T-helper 2 cell treated with Interferon-gamma antibody and Interleukin-4, amounts not matched to agents 5 μg/mL and 100 μg/mL, for 36 hours (primary cell): ENCODE measurements around the gene NKIRAS1.
"Not testable (repeated sequence)": the region's sequence is repeated elsewhere in the genome, so short reads cannot be mapped to it uniquely, and the experiment has no call there.

Experiments
- DNase-seq: peaks from one replicate; pipeline ENCODE4 v3.0.0; 2021; ENCODE audit warnings: low spot score
- H3K27ac Mint-ChIP-seq: one replicate; pipeline ENCODE4 v1.8.0; 2021; ENCODE audit warnings: mild to moderate bottlenecking, mixed read lengths
- H3K27me3 Mint-ChIP-seq: one replicate; pipeline ENCODE4 v1.8.0; 2021; ENCODE audit warnings: low read depth, mixed read lengths
- H3K36me3 Mint-ChIP-seq: one replicate; pipeline ENCODE4 v1.8.0; 2021; ENCODE audit warnings: low read depth, mixed read lengths
- H3K4me1 Mint-ChIP-seq: one replicate; pipeline ENCODE4 v1.8.0; 2021; ENCODE audit warnings: low read depth, mixed read lengths
- H3K4me3 Mint-ChIP-seq: one replicate; pipeline ENCODE4 v1.8.0; 2022; ENCODE audit warnings: mild to moderate bottlenecking, moderate library complexity, mixed read lengths
- H3K9me3 Mint-ChIP-seq: one replicate; pipeline ENCODE4 v1.8.0; 2021; ENCODE audit warnings: mixed read lengths

NKIRAS1 gene

DNA sequence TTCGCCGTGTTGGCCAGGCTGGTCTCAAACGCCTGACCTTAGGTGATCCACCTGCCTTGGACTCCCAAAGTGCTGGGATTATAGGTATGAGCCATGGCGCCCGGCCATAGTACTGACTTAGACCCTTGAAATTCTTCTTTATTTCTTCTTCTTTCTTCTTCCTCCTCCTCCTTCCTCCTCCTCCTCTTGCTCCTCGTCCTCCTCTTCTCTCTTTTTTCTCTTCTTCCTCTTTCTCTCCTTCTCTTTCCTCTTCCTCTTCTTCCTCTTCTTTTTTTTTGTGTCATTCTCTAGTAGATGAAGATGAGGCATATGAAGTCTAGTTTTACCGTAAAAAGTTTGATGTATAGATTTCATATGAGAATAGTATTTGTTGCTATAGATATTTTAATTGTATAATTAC lies 9.5 kb upstream of the NKIRAS1 start:
- no peak overlapping the region for H3K4me3 Mint-ChIP-seq
- H3K27ac Mint-ChIP-seq = no peak overlapping the region
- H3K27me3 Mint-ChIP-seq = peaks cover 12% of the 10 kb centered on the region
- no peaks in the 10 kb centered on the region for H3K9me3 Mint-ChIP-seq
- H3K36me3 Mint-ChIP-seq = peaks cover 5% of the 10 kb centered on the region
- no peak for DNase-seq
- no peaks in the 10 kb centered on the region for H3K4me1 Mint-ChIP-seq

- Mint-ChIP-seq H3K36me3 (peaks cover 29% of the 10 kb centered on the region), H3K27me3 (peaks cover 5% of the 10 kb centered on the region), H3K4me1 (peaks cover 14% of the 10 kb centered on the region), H3K9me3 (no peaks in the 10 kb centered on the region), H3K4me3 (no peak overlapping the region), H3K27ac (no peak overlapping the region)
- no peak for DNase-seq
These were observed 7.0 kb upstream of the NKIRAS1 start for GRCh38 chr3:23923786-23924185.

GRCh38 chr3:23921052-23921511 lies 4.3 kb upstream of the NKIRAS1 start:
- H3K4me1 Mint-ChIP-seq = peaks cover 24% of the 10 kb centered on the region
- DNase-seq = no peak
- peaks cover 3% of the 10 kb centered on the region for H3K27me3 Mint-ChIP-seq
- H3K4me3 Mint-ChIP-seq = no peak overlapping the region
- H3K27ac Mint-ChIP-seq = no peak overlapping the region
- no peaks in the 10 kb centered on the region for H3K9me3 Mint-ChIP-seq
- H3K36me3 Mint-ChIP-seq = peaks cover 47% of the 10 kb centered on the region

DNA sequence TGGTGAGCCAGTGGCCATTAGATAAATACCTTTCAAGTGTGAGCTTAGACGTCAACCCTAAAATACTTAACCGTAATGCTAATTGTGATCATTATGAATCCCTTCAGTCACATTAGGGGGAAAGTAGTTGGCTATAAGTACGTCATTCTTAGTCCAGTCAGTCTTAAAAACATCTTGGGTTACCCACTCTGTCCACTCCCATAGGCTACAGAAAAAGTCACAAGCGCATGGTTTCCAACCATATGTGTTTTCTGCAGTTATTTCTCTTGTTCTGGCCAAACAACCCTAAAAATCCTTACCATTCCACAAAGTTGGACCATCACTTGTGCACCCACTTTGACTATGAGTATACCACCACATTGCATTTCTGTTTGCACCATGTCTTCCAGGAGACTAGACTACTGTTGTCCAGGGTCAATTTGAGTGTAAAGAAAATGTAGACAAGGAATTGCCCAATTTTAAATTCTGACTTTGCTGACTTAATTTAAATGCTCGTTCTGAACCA lies 3.4 kb upstream of the NKIRAS1 start:
- Mint-ChIP-seq H3K4me3 (peak overlapping the region; percentile 18), H3K27me3 (peaks cover 10% of the 10 kb centered on the region), H3K9me3 (no peaks in the 10 kb centered on the region), H3K4me1 (peaks cover 31% of the 10 kb centered on the region), H3K27ac (peak overlapping the region; percentile 49), H3K36me3 (peaks cover 47% of the 10 kb centered on the region)
- no peak for DNase-seq

DNA sequence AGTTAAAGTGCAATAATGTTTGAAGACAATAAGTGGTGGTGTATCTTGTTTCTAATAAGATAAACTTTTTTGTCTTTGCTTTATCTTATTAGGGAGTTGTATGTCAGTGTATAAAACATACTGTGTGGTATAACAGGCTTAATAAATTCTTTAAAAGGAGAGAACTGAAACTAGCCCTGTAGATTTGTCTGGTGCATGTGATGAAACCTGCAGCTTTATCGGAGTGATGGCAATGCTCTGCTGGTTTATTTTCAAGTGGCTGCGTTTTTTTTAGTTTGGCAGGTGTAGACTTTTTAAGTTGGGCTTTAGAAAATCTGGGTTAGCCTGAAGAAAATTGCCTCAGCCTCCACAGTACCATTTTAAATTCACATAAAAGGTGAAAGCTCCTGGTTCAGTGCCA lies 2.8 kb upstream of the NKIRAS1 start:
- Mint-ChIP-seq H3K27me3 (peaks cover 15% of the 10 kb centered on the region), H3K27ac (no peak overlapping the region), H3K4me3 (no peak overlapping the region), H3K4me1 (peaks cover 31% of the 10 kb centered on the region), H3K36me3 (peaks cover 47% of the 10 kb centered on the region), H3K9me3 (no peaks in the 10 kb centered on the region)
- DNase-seq = no peak

GRCh38 chr3:23918331-23918730 lies 1.5 kb upstream of the NKIRAS1 start:
- not testable (repeated sequence) for DNase-seq, H3K9me3 Mint-ChIP-seq
- Mint-ChIP-seq H3K27me3 (peaks cover 20% of the 10 kb centered on the region), H3K36me3 (peaks cover 47% of the 10 kb centered on the region), H3K4me3 (peak overlapping the region; percentile 98), H3K4me1 (peaks cover 31% of the 10 kb centered on the region), H3K27ac (peak overlapping the region; percentile 97)

DNA sequence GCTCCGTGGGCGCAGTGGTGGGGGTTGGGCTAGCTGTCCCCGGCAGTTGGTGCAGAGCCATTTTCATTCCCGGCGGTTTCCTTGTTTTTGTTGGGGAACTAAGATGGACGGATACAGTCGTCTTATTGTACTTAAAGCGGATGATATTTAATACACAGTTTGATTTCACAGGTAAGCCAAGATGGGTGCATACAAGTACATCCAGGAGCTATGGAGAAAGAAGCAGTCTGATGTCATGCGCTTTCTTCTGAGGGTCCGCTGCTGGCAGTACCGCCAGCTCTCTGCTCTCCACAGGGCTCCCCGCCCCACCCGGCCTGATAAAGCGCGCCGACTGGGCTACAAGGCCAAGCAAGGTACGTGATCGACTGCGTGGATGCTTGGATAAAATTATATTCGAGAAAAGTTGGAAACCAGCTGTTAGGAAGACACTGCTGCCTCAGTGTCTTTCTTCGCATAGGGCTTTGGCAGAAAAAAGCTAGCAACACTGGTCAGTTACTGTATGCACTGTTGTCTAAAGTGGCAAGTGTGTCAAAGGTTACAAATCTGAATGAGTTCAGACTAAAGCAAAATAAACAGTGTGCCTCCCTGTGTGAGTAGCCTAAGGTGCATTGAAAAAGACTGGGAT lies 1.0 kb upstream of the NKIRAS1 start:
- peaks cover 20% of the 10 kb centered on the region for H3K27me3 Mint-ChIP-seq

GRCh38 chr3:23916152-23916885 lies 471 bp downstream of the NKIRAS1 start:
- Mint-ChIP-seq H3K9me3 (no peaks in the 10 kb centered on the region), H3K4me3 (peak overlapping the region; percentile 98), H3K4me1 (peaks cover 31% of the 10 kb centered on the region), H3K27ac (peak overlapping the region; percentile 97), H3K27me3 (peaks cover 20% of the 10 kb centered on the region), H3K36me3 (peaks cover 42% of the 10 kb centered on the region)
- DNase-seq = no peak

More for the DNA sequence above, 1.0 kb upstream of the NKIRAS1 start:
- Mint-ChIP-seq H3K27ac (peak overlapping the region; percentile 97), H3K36me3 (peaks cover 46% of the 10 kb centered on the region), H3K4me3 (peak overlapping the region; percentile 98), H3K4me1 (peaks cover 31% of the 10 kb centered on the region)
- DNase-seq, H3K9me3 Mint-ChIP-seq: not testable (repeated sequence)

DNA sequence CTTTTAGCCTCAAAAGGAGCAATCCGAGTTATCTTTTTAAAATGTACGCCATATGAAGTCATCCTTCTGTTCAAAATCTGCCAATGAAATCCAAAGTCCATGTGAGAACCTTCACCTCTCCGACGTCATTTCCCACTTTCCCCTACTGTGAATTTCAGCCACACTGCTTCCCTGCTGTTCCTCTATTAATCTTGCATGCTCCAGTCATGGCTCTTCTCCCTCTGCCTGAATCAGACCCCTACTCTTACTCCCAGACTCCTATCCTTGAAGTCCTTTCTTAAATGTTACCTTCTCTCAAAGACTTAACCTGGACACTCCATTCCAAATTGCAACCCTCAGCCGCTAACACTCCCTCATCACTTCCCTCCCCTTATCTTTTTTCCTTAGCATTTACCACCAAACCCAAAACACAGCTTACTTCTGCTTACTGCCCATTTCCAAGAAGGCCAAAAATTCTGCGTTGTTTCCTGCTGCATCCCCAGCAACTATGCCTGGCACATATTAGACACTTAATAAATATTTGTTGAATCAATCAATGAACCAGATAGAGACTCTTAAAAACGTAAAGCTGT lies 1.2 kb downstream of the NKIRAS1 start:
- Mint-ChIP-seq H3K27ac (no peak overlapping the region), H3K36me3 (peaks cover 36% of the 10 kb centered on the region), H3K4me3 (peak overlapping the region; percentile 98), H3K4me1 (peaks cover 31% of the 10 kb centered on the region), H3K9me3 (no peaks in the 10 kb centered on the region), H3K27me3 (peaks cover 20% of the 10 kb centered on the region)
- DNase-seq = no peak

DNA sequence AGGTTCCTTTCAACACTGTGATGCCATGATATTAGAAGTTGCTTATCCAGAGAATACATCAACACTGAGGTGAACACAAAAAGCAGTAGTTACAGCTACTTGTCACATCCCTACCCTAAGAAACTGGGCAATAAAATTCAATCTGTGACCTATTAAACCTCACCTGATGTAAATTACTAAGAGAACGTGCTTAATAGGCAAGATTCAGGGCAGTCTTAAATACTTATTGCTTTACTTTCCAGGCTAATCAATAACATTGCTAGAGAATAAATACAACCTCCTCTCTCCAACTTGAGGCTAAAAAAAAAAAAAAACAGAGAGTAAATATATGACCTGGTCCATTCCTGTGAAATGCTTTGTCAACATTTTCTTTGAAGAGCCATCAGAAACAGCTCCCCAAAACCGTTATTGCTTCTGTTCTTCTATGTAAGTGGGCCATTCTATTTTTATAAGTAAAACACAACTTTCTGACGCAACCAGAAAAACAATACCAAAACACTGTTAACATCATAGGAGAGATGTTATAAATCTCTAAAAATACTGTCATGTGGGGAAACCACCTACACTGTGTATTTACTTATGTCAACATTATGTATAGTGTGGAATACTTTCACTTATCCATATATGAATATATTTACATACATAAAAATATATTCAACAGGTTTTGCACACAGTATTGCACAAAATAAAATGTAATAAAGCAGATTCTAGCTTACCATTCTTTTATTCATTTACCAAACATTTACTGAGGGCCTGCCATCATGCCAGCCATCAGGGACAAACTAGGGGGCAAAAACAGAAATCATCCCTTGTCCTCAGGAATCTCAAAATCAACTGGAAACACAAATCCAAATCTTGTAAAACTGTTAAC lies 2.7 kb downstream of the NKIRAS1 start:
- DNase-seq = no peak
- H3K4me3 Mint-ChIP-seq = no peak overlapping the region
- no peaks in the 10 kb centered on the region for H3K9me3 Mint-ChIP-seq
- H3K27me3 Mint-ChIP-seq = peaks cover 20% of the 10 kb centered on the region
- H3K36me3 Mint-ChIP-seq = peaks cover 21% of the 10 kb centered on the region
- H3K27ac Mint-ChIP-seq = no peak overlapping the region
- peaks cover 20% of the 10 kb centered on the region for H3K4me1 Mint-ChIP-seq

- H3K9me3 Mint-ChIP-seq = no peaks in the 10 kb centered on the region
These were observed 3.6 kb downstream of the NKIRAS1 start for GRCh38 chr3:23913182-23913581.

GRCh38 chr3:23912335-23912734 lies 4.5 kb downstream of the NKIRAS1 start:
- not testable (repeated sequence) for DNase-seq, H3K4me1 Mint-ChIP-seq, H3K36me3 Mint-ChIP-seq, H3K9me3 Mint-ChIP-seq, H3K27ac Mint-ChIP-seq, H3K4me3 Mint-ChIP-seq
- peaks cover 20% of the 10 kb centered on the region for H3K27me3 Mint-ChIP-seq

More at GRCh38 chr3:23913182-23913581, 3.6 kb downstream of the NKIRAS1 start:
- no peak overlapping the region for H3K27ac Mint-ChIP-seq
- peaks cover 12% of the 10 kb centered on the region for H3K4me1 Mint-ChIP-seq
- peaks cover 20% of the 10 kb centered on the region for H3K27me3 Mint-ChIP-seq
- peaks cover 12% of the 10 kb centered on the region for H3K36me3 Mint-ChIP-seq
- DNase-seq = no peak
- no peak overlapping the region for H3K4me3 Mint-ChIP-seq

GRCh38 chr3:23911397-23911796 lies 5.4 kb downstream of the NKIRAS1 start:
- Mint-ChIP-seq H3K27ac (no peak overlapping the region), H3K36me3 (no peaks in the 10 kb centered on the region), H3K27me3 (peaks cover 20% of the 10 kb centered on the region), H3K4me3 (no peak overlapping the region), H3K9me3 (no peaks in the 10 kb centered on the region), H3K4me1 (peaks cover 7% of the 10 kb centered on the region)
- DNase-seq = no peak
